NCI-H1105 treated with DMSO at 0.1 percent for 48 hours (cell line): Measurements from ENCODE around the gene ADAT1.
A peak's percentile ranks its signal among the peaks of the same experiment; 100 is the strongest.

Source experiments
- DNase-seq: peaks from one replicate; lab custom pipeline; 2025; lab: John Stamatoyannopoulos, UW

ADAT1 gene, protein sequence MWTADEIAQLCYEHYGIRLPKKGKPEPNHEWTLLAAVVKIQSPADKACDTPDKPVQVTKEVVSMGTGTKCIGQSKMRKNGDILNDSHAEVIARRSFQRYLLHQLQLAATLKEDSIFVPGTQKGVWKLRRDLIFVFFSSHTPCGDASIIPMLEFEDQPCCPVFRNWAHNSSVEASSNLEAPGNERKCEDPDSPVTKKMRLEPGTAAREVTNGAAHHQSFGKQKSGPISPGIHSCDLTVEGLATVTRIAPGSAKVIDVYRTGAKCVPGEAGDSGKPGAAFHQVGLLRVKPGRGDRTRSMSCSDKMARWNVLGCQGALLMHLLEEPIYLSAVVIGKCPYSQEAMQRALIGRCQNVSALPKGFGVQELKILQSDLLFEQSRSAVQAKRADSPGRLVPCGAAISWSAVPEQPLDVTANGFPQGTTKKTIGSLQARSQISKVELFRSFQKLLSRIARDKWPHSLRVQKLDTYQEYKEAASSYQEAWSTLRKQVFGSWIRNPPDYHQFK

DNA sequence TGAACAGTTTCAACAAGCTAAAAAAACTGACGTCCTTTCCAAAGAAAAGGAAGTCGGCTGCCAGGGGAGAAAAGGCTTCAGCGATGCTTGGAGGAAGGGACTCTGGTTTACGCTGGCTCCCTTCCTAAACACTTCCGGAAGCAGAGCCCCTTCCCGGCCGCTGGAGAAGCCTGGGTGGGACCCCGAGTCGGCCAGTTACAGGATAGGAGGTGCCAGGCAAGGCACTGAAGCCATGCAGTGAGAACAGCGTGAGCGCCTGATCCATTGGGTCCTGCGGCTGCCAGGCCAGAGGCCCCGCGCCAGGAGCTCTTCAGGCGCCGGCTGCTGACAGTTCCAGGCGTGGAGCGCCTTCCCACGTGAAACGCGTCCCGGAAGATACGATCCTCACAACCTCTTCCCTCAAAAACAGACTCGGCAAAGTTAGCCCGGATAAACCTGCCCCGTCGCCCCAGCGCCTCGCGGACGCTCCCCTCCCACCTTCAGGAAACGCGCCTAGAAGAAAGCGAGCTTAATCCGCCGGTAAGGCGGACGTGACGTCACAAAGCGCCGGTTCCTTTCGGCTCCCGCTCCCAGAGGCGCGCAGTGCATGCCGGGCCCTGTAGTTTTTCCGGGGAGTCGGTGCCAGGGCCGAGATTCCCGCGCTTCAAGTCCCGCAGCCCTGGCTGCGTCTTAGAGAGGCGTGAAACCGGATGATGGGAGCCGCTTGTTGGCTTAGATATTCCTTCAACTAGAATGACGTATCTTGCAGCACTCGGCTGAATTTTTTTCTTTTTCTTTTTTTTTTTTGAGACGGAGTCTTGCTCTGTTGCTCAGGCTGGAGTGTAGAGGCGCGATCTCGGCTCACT is at the start of gene ADAT1:
ADAT1 (minus strand) TSS at position 521 of the 845 bp plus-strand sequence. CDS start 2,482 bp downstream, outside the sequence.
- peak; percentile 89 for DNase-seq

DNA sequence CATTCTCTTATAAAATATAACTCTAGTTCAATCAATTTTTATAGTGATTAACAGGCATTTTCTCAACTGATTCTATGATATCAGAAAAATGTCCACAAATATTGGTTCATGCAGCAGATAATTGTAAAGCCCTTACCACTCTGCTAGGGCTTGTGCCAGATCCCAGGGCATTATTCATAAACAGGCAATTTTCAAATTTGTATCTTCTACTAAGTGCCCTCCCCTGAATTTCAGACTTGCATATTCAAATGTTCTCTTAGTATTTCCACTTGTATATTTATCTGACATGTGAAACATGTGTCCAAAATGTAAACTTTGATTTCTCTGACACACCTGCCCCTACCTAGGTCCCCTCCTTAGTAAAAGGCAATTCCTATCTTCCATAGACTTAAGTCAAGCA is 44.4 kb upstream of the ADAT1 start:
- DNase-seq = no peak

DNA sequence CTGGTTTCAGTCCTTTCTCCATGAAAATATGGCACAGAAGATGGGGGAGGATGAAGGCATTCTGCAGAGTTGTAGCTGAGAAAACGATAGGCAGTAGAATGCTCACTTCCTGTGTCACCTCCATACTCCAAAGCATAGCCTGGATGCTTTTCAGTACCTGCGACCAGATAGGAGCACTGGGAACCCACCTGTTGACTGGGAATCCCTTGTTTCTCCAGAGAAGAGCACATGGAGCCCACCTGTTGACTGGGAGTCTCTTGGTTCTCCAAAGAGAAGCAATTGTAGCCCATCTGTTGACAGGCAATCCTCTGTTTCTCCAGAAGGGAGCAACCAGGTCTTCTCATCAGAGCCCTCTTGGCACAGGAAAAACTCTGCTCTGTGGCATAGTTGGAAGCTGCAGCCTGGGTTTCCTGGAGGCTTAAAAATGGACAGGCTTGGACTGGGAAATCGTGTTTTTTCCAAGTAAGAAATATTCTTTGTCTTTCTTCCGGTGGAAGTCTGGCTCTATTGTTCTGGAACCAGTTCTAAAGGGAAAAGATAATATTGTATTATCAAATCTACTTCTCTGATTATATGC is 37.7 kb upstream of the ADAT1 start:
- no peak for DNase-seq

DNA sequence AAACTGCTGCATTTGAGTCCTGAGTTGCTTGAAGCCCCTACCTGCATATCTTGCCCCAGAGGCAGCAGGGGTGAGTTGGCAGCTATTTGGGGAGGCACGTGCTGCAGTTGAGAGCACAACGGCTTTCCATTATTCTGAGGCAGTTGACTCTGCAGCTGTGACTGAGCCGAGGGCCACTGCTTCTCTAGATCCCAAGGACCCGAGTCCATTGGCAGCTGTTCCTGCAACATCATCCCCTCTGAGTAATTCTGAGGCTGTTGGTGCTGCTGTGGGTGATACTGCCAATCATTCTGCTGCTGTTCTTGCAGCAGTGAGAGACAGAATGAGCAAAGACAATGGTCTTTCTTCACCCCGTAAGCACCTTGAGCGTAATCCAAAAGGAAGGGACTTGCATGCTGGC is 37.2 kb upstream of the ADAT1 start:
- DNase-seq = no peak

DNA sequence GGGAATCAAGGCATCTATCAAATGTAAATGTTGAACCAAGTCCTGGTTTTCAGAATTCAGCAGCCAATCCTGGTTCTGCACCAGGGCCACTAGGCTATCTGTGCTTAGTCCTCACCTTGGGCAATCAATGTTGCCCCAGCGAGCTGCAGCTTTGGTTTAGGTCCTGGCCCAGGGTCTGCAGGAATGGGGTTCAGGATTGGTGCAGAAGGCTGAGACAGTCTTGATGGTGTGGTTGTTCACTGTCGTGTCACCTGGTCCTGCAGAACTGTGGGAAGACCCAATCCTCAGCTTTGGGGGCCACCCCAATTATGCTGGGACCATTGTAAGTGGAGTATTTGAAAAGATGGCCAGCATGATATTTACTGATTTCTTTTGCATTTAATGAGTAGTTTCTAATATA is 35.1 kb upstream of the ADAT1 start:
- DNase-seq = no peak

DNA sequence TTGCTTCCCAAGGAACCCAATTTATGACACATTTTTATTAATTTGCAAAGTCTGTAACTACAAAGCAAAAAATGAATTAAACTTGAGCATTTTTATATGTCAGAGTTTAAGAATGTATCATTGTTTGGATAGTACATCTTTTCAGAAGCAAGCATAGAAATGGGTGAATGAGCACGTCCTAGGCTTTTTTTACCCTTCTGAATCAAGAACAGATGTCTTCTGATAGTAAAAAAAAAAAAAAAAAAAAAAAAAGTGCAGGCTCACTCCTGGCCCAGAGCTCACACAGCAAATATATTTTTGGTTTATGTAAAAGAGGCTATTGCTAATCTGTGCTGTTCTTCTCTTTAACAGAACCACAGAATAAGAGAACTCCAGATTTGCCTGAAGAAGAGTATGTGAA is 30.8 kb upstream of the ADAT1 start:
- DNase-seq = no peak

DNA sequence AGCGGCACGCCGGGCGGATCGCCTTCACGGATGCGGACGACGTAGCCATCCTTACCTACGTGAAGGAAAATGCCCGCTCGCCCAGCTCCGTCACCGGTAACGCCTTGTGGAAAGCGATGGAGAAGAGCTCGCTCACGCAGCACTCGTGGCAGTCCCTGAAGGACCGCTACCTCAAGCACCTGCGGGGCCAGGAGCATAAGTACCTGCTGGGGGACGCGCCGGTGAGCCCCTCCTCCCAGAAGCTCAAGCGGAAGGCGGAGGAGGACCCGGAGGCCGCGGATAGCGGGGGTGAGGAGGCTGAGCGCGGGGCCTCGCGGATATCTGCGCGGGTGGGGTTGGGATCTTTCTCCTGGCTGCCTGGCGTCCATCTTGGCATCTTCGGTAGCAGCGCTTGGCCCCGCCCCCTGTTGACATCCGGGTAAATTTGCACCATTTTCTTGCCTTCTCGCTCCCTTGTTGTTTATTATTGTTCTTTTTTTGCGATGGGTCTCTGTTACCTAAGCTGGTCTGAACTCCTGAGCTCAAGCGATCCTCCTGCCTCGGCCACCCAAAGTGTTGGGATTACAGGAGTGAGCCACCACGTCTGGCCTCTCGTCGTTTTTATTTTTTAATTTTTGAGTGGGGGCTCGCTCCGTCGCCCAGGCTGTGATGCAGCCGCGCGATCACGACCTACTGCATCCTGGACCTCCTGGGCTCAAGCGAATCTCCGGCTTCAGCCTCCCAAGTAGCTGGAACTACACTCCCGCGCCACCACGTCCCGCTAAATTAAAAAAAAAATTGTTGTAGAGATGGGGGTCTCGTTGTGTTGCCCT is 25.4 kb upstream of the ADAT1 start:
- peak; percentile 51 for DNase-seq

DNA sequence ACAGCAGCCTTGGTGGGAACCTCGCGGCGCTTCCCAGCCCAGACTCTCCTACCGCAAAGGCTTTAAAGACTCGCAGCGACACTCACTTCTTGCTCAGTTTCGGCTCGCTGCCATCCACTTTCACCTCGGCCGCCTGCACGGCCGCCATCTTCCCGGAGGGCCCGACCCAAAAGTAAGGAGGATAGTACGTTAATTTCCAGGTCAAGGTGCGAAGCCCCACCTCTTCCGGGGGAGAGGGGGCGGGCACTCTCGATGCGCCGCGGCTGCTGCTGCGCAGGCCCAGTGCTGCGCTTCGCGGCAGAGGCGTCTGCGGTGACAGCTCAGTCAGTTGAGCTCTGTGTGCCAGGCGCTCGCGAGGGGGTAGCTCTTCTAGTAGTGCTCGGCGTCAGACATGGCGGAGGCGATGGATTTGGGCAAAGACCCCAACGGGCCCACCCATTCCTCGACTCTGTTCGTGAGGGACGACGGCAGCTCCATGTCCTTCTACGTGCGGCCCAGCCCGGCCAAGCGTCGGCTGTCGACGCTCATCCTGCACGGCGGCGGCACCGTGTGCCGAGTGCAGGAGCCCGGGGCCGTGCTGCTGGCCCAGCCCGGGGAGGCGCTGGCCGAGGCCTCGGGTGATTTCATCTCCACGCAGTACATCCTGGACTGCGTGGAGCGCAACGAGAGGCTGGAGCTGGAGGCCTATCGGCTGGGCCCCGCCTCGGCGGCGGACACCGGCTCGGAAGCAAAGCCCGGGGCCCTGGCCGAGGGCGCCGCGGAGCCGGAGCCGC is 24.6 kb upstream of the ADAT1 start, which contains the start of the genes KARS1 and TERF2IP:
KARS1 (minus strand) TSS at position 174 of the 773 bp plus-strand sequence; CDS start at position 148, 26 bp downstream.
TERF2IP (plus strand) TSS at position 282 of the 773 bp plus-strand sequence; CDS start at position 392, 110 bp downstream.
- DNase-seq = peak; percentile 76

DNA sequence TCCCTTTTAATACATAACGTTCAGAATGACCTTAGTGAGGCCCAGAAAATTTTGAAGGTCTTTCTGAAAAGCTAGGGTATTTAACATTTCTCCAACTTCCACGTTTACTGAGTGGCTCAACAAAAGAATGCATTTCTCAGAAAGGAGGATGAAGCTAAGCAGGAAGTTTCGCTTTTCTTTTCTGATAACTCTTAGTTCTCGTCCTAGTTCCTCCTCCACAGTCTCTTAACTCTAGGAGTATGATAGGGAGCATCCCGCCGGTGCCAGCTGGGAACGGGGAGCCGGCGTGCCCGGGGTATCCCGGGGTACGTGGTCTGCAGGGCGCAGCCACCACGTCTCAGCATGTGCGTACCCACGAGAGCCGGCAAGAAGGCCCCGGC is 24.0 kb upstream of the ADAT1 start:
- DNase-seq = no peak

DNA sequence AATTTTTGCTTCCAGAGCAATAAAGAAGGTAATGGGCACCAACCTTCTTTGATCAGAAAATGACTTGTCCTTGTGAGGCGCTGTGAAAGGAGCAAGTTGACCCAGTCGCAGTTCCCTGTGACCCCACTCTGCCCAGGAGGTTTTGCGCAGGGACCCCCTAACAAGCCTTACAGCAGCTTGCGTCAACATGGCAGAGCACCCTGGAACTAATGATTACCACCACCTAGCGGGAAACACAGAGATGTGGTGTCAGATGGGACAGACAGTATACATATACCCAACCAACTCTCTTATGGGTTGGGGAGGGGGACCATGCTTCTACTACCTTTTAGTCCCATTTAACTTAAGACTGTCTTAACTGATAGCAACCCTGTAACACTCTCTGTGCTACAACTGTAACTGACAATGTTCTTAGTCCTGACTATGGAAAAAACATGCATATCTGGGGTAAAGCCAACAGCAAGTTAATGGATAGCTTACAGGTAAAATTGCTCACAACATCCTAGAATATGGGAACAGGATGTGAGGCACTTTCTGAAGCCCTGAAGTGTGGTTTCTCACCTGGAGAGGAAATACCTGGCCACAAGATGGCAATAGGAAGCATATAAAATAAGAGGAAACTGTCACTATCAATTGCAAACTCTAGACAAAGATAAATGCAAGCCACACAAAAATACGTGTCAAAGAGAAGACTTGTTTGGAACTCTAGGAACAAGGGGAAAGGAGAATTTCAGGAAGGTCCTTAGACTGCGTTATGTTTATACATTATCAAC is 21.3 kb upstream of the ADAT1 start:
- no peak for DNase-seq

DNA sequence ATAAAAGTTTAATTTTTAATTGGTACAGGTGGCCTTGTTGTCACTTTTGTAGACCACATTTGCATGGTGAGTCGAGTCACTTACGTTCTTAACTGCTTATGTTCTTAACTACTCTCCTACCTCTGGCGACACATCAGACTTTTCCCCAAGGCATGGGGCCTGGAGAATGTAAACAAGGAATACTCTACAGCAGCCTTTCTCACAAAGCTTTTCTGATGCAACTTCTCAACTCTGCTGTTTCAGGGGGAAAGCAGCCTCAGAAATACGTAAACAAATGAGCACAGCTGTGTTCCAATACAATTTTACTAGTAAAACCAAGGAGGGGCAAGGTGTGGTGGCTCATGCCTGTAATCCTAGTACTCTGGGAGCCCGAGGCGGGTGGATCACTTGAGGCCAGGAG is 17.5 kb upstream of the ADAT1 start:
- no peak for DNase-seq

DNA sequence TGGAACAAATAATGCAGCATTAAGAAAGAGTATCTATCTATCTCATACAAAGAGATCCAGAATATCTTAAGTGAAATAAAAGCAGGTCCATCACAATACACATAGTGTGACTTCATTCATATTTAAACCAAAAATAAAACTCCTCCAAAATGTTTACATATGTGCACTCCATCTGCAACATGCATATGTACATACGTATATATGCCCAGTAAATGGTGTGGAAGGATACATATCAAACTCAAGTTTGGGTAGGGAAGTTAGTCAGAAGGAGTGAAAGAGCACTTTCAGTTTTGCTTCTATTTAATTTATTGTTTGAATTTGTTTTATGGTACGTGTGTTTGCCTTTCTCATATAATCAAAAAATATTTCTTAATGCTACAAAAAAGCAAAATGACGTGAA is 12.0 kb upstream of the ADAT1 start:
- no peak for DNase-seq

DNA sequence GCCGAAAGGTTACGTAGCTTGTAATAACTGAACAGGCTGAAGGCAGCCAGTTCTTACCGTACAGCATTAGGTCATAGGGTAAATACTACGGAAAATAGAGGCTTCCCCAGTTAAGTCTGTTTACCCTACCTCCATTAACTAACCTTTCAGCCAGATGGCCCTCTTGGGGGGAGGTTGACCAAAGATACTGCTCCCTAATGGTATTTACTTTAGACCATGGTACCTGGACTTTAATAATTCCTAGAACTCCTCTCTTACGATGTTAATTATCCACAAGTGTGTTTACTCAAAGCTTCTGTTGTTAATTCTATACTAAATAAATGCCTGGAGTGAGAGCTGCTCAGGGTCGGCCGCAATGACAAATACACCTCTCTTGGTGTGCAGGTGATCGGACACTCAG is 9.8 kb upstream of the ADAT1 start:
- no peak for DNase-seq

DNA sequence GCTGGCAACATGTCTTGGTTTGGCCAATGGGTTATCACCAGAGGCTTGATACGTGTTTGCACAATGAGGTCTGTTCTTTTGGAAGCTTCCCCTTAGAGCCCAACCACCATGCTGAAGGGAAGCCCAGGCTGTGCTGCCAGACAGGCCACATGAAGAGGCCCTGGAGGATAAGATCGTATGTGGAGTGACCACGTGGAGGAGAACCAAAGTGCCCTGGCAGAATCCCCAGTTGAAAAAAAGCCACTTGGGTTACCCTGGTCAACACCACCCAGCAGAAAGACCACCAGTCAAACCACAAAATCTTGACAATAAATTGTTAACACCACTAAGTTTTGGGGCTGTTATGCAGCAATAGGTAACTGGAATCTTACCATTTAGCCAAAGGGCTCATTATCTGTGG is 7.0 kb upstream of the ADAT1 start:
- no peak for DNase-seq

DNA sequence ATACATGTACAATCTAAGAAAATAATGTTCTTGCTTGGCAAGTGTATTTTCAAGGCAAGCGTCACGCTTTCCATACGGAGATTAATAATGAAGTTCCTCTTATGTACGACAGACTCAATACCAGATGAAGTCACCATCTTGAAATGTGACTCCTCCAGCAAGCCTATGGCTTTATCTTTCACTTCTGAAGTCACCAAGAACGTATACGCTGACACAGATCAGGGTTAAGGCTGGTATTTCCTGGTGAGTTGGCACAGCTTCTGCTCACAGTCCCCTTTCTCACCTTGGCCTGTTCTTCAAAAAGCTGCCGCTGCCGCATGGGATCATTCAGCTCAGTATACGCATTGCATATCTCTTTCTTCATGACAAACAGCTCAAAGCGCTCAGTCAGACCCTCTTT is 6.1 kb upstream of the ADAT1 start:
- no peak for DNase-seq

DNA sequence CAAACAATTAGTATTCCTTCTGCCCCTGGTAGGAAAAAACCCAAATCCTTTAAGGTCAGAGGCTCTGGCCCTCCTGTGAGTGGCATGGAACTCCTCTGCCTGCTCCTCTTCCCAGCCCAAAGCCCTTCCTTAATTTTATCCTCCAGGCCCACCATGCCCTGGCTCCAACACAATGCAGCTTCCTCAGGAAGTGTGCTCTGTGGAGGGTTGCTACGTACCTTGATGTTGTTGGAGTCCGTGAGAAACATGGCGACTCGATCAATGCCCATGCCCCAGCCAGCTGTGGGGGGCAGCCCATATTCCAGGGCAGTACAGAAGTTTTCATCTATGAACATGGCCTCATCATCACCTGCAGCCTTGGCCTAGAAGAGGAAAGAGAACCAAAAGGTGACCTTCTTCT is 5.3 kb upstream of the ADAT1 start:
- DNase-seq = no peak

DNA sequence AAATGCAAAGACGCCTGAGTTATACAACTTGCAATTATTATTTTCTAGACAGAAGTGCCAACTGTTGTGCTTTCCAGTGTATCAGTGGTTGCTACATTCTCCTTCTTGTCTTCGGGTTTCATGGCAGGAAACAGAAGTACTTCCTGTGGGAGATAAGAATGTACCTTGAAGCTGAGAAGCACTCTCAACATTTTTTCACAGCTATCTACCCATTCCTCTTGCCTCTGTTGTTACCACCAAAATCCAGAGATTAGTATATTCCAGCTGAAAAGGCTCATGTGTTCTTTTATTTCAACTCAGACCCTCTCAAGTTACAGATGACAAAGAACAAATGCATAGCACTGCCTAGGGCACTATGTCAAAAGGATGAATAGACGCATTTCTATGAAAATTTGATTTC is 4.8 kb upstream of the ADAT1 start:
- no peak for DNase-seq

DNA sequence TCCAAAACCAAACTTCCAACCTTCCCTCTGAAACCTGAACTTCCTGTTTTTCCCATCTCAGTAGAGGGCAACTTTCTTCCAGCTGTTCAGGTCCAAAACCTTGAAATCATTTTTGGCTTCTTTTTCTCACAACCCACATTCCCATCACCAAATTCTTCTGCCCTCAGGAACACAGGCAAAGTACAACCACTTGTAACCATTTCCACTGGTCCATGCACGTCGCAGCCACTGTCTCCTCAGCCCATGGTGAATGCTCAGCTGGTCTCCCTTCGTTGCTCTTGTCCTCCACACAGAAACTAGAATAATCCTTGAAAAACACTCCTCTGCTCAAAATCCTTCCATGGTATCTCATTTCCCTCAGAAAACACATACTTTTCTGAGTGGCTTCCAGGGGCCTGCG is 3.7 kb upstream of the ADAT1 start:
- DNase-seq = no peak

DNA sequence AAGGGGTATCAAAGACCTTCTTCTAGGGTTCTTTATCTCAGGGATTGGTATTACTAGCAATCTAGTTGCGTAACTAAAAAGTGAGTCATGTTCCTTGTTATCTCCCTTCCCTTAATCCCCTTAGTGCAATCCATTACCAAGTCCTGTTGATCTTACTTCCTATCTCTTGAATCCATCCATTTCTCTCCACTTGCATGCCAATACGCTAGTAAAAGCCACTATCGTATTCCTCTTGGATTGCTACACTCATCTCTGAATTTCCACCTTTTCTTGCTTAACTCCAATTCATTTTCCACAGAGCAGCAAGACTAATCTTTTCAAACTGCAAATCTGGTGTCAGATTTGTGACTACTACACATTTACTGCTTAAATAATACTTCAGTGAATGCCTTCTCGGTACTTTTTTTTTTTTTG is 1.8 kb upstream of the ADAT1 start:
- no peak for DNase-seq

DNA sequence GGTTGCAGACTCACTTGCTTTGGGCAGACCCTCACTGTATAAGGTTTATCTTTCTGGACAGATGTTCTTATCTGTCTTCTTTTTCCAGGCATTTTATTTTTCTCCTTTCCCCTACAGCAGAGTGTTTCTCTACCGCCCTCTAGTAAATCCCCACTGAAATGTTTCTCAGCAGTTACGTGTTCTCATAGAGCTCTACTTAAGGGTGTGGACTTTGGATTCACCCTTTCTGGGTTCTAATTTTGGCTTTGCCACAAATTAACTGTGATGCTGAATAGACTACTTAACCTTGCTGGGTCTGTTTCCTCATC is 2.0 kb downstream of the ADAT1 start:
- no peak for DNase-seq
